K562 (cell line): ENCODE results near the gene LPGAT1. TPM values are rescaled to one million over a fixed set of nuclear protein-coding genes. Genes with fewer than 3 reads are reported as not detected.
A peak's percentile ranks its signal among the peaks of the same experiment; 100 is the strongest.

Experiments used
- ATAC-seq: fragments of 200-7000 bp; cut with Tn5 transposase; 3 replicates; pipeline ENCODE4 v1.9.1; 2020; ENCODE audit warnings: moderate library complexity
- BruUV-seq: library from RNA; stranded (reverse); fragments of 400-500 nt; replicated peaks from 2 replicates; lab custom pipeline; 2021; lab: Mats Ljungman, UMichigan
- CTCF ChIA-PET: fragments of 300-600 bp; formaldehyde crosslinking; extraction: SDS; loops from one replicate; lab custom pipeline; 2021; ENCODE audit warnings: low intra/inter-chr PET ratio; lab: Yijun Ruan, JAX
- POLR2A ChIA-PET: fragments of 300-600, 350-650 bp; sonication (Branson Sonifier 250); formaldehyde crosslinking; extraction: SDS; loops from one replicate; lab custom pipeline; 2021; ENCODE audit warnings: antibody characterized with exemption, inconsistent platforms; lab: Yijun Ruan, JAX
- DNase-seq, 4 experiments: peaks; one replicate each; pipeline versions ENCODE4 v3.0.0 to v3.0.0-alpha.2; 2011 to 2018; ENCODE audit warnings: low spot score in 3 of 4, mixed read lengths in 3 of 4; ENCODE audit errors: extremely low read depth in 1 of 4
- FAIRE-seq: peaks from 2 replicates; lab custom pipeline; 2011; peaks lifted over from hg19 to GRCh38; lab: Jason Lieb, UNC
- H2AFZ ChIP-seq: 2 replicates; pipeline ENCODE4 v1.6.0; 2011; ENCODE audit warnings: low read depth, low read length, control low read depth, inconsistent platforms
- H3K27ac ChIP-seq: fragments of 200-600 bp; 3 replicates; pipeline ENCODE4 v1.8.0; 2011; ENCODE audit warnings: low read depth, mild to moderate bottlenecking, control low read depth, inconsistent platforms, low read length, moderate library complexity, mixed read lengths; ENCODE audit errors: extremely low read depth
- H3K27me3 ChIP-seq, 2 experiments: fragments of 300-600 bp in 1 of 2; 2 replicates in 1 of 2; 3 replicates in 1 of 2; pipeline versions ENCODE4 v1.6.0 to v1.8.0; 2011; ENCODE audit warnings: inconsistent platforms in 2 of 2, low read length in 2 of 2, mild to moderate bottlenecking in 1 of 2, mixed read lengths in 1 of 2, moderate library complexity in 1 of 2; ENCODE audit not compliant: control insufficient read depth in 2 of 2, insufficient read depth in 2 of 2
- H3K36me3 ChIP-seq: fragments of 300-600 bp; 3 replicates; pipeline ENCODE4 v1.8.0; 2011; ENCODE audit warnings: mild to moderate bottlenecking, low read length, inconsistent platforms; ENCODE audit not compliant: control insufficient read depth, insufficient read depth
- H3K4me1 ChIP-seq, 2 experiments: fragments of 200-600 bp in 1 of 2; replicated peaks in 1 of 2; 2 replicates in 1 of 2; 3 replicates in 1 of 2; pipeline versions ENCODE4 v1.5.1 to v1.8.0; 2011; ENCODE audit warnings: inconsistent platforms in 2 of 2, low read length in 2 of 2, mild to moderate bottlenecking in 1 of 2, mixed read lengths in 1 of 2, moderate library complexity in 1 of 2; ENCODE audit not compliant: control insufficient read depth in 2 of 2, insufficient read depth in 2 of 2
- H3K4me2 ChIP-seq: 2 replicates; pipeline ENCODE4 v1.6.1; 2011; ENCODE audit warnings: low read length, control low read depth, inconsistent platforms, mixed read lengths; ENCODE audit not compliant: insufficient read depth
- H3K4me3 ChIP-seq: fragments of 200-600 bp; sonication (generic), shearing (Covaris generic); 2 replicates; pipeline ENCODE4 v1.5.1; 2016; ENCODE audit warnings: control low read depth, inconsistent platforms
- H3K79me2 ChIP-seq: fragments of 200-600 bp; 3 replicates; pipeline ENCODE4 v1.8.0; 2011; ENCODE audit warnings: low read length, inconsistent platforms; ENCODE audit not compliant: control insufficient read depth, insufficient read depth
- H3K9ac ChIP-seq, 2 experiments: 2 replicates each; pipeline versions ENCODE4 v1.6.0 to v1.6.1; 2011; ENCODE audit warnings: low read depth in 2 of 2, low read length in 2 of 2, control low read depth in 1 of 2, inconsistent platforms in 1 of 2, mild to moderate bottlenecking in 1 of 2, mixed read lengths in 1 of 2; ENCODE audit not compliant: insufficient read depth in 1 of 2
- H3K9me1 ChIP-seq: one replicate; pipeline ENCODE4 v1.6.0; 2011; ENCODE audit warnings: inconsistent platforms, mild to moderate bottlenecking, low read length, moderate library complexity; ENCODE audit not compliant: control insufficient read depth, insufficient read depth
- H3K9me3 ChIP-seq: replicated peaks from 2 replicates; pipeline ENCODE4 v1.5.1; 2011; ENCODE audit warnings: low read depth, low read length, inconsistent platforms; ENCODE audit not compliant: control insufficient read depth, insufficient read depth
- H4K20me1 ChIP-seq: replicated peaks from 2 replicates; pipeline ENCODE4 v1.6.1; 2011; ENCODE audit warnings: low read length, inconsistent platforms, mixed read lengths; ENCODE audit not compliant: control insufficient read depth, insufficient read depth
- ATF6 ChIP-seq: sonication (generic); formaldehyde crosslinking; IDR thresholded peaks from 2 replicates; pipeline ENCODE4 v1.4.0; 2020; ENCODE audit warnings: mild to moderate bottlenecking, missing genetic modification reagents
- BRD4 ChIP-seq: fragments of 200-600 bp; sonication (generic); IDR thresholded peaks from 2 replicates; pipeline ENCODE4 v1.6.1; 2017; ENCODE audit warnings: inconsistent platforms
- CHCHD3 ChIP-seq: fragments of 250-450 bp; sonication (Bioruptor Pico); IDR thresholded peaks from 2 replicates; pipeline ENCODE4 v2.1.2; 2022; ENCODE audit warnings: mild to moderate bottlenecking
- ETS2 ChIP-seq: IDR thresholded peaks from 2 replicates; pipeline ENCODE4 v1.6.1; 2016; ENCODE audit warnings: borderline replicate concordance, missing genetic modification characterization, mild to moderate bottlenecking, moderate library complexity, missing compliant biosample characterization; ENCODE audit not compliant: poor library complexity, severe bottlenecking
- IRF2 ChIP-seq: sonication (generic); formaldehyde crosslinking; IDR thresholded peaks from 2 replicates; pipeline ENCODE4 v1.8.1; 2022; ENCODE audit warnings: mild to moderate bottlenecking, missing genetic modification reagents
- MLX ChIP-seq, 2 experiments: fragments of 450-650 bp in 1 of 2; sonication (generic) in 1 of 2; formaldehyde crosslinking; conservative IDR thresholded peaks; 2 replicates each; pipeline versions ENCODE4 v1.4.0 to v1.8.1; 2020 to 2022; ENCODE audit warnings: mild to moderate bottlenecking in 1 of 2, missing genetic modification reagents in 1 of 2
- NCOA1 ChIP-seq: fragments of 450-650 bp; IDR thresholded peaks from 2 replicates; pipeline ENCODE4 v1.6.1; 2016; ENCODE audit warnings: low read depth
- PTTG1 ChIP-seq: fragments of 450-650 bp; IDR thresholded peaks from 2 replicates; pipeline ENCODE4 v1.6.1; 2016; ENCODE audit warnings: low read depth, mild to moderate bottlenecking, missing genetic modification characterization, missing compliant biosample characterization
- SMAD2 ChIP-seq: fragments of 150-350 bp; IDR thresholded peaks from 2 replicates; pipeline ENCODE4 v1.6.1; 2014; ENCODE audit warnings: low read depth, mild to moderate bottlenecking, low read length
- SRSF1 ChIP-seq: fragments of 200-400 bp; formaldehyde crosslinking; IDR thresholded peaks from 2 replicates; pipeline ENCODE4 v1.6.1; 2017; ENCODE audit warnings: mild to moderate bottlenecking, low read depth, low read length, moderate library complexity
- ZBTB26 ChIP-seq: fragments of 450-650 bp; formaldehyde crosslinking; IDR thresholded peaks from 2 replicates; pipeline ENCODE4 v1.4.0; 2022; ENCODE audit warnings: missing genetic modification characterization
- ZFP91 ChIP-seq: sonication (generic); formaldehyde crosslinking; IDR thresholded peaks from 2 replicates; pipeline ENCODE4 v1.8.0; 2022; ENCODE audit warnings: mild to moderate bottlenecking, missing genetic modification reagents
- ZNF277 ChIP-seq: fragments of 250-450 bp; sonication (Bioruptor Pico); IDR thresholded peaks from 2 replicates; pipeline ENCODE4 v1.8.0; 2022; ENCODE audit warnings: inconsistent platforms, mild to moderate bottlenecking, moderate library complexity, borderline replicate concordance
- WGBS: fragments of 100-300 bp; shearing (Covaris generic); methylation state at CpG from one replicate; pipeline ENCODE4 v1.1.6; 2016; ENCODE audit warnings: low coverage, mixed read lengths; ENCODE audit not compliant: insufficient coverage; ENCODE audit errors: missing lambda C conversion rate; 5-methylcytosine and 5-hydroxymethylcytosine counted together
- in situ Hi-C: fragments of 300-500 bp; cut with MboI; formaldehyde crosslinking; loops from 4 replicates; pipeline ENCODE4 v1.15.0; 2018; ENCODE audit warnings: inconsistent platforms, mixed read lengths
- intact Hi-C: fragments of 100-400 bp; cut with micrococcal nuclease; formaldehyde crosslinking; loops from 2 replicates; pipeline ENCODE4 v1.14.2; 2022
- polyA plus RNA-seq, 8 experiments: library from polyadenylated mRNA; depleted of rRNA in 4 of 8; stranded (reverse) in 5 of 8; unstranded in 3 of 8; fragments of >200 nt; fragmentation: Nextera tagmentation in 2 of 8; fragmentation: Illumina TruSeq in 1 of 8; extraction: Ambion mirVana in 2 of 8; extraction: Trizol in 1 of 8; gene quantifications; 2 replicates each; pipeline versions ENCODE4 v1.2.1 to v1.2.3, GENCODE V29; 2011 to 2014; ENCODE audit warnings: inconsistent platforms in 1 of 8, missing spikeins in 1 of 8
- total RNA-seq, 7 experiments: library from RNA; depleted of rRNA in 6 of 7; stranded (reverse); fragments of >200 nt in 6 of 7; fragmentation: Illumina TruSeq in 2 of 7; extraction: Trizol in 2 of 7; gene quantifications; 2 replicates each; pipeline versions ENCODE4 v1.2.1 to v1.2.3, GENCODE V29; 2011 to 2021; ENCODE audit warnings: low replicate concordance in 1 of 7

Gene LPGAT1
- total and polyA plus RNA-seq, 9 of the 15 experiments (the other 6 are each of a cell fraction or from before 2014, with no cell fraction given) = 5.7 to 31.4 (median 16.3) TPM

GRCh38 chr1:211735208-211736170 lies 95.1 kb downstream of the LPGAT1 start:
- H3K27ac ChIP-seq = no peak overlapping the region
- H3K9me1 ChIP-seq = no peaks in the 10 kb centered on the region
- peaks cover 15 to 31% of the 10 kb centered on the region in 2 experiments for H3K4me1 ChIP-seq
- H3K4me3 ChIP-seq = no peak overlapping the region
- H4K20me1 ChIP-seq = no peaks in the 10 kb centered on the region
- BruUV-seq = no TSS peak
- POLR2A ChIA-PET = interaction anchor here (0.9 to 4.3 kb wide), 5 partner anchors 8 to 63 kb away, joined by 3 to 35 read pairs (median 7); no protein-coding TSS in a partner anchor
- CTCF ChIA-PET = no interaction called here
- intact Hi-C loops = no loop called here
- H3K9me3 ChIP-seq = no peaks in the 10 kb centered on the region
- ATAC-seq (peak; percentile 70), DNase-seq (peak; percentile 64 to 72 (median 66)), FAIRE-seq (peak; percentile 89)
- peak overlapping the region; percentile 76 for H2AFZ ChIP-seq
- in situ Hi-C loops = no loop called here
- H3K4me2 ChIP-seq = peak overlapping the region; percentile 56
- peak overlapping the region in 1 of 2 experiments; percentile 38; a peak in 1 of 4 replicates for H3K9ac ChIP-seq
- 29% methylated on average over 22 of the region's 22 CpGs for WGBS
- no peaks in the 10 kb centered on the region for H3K27me3 ChIP-seq
- H3K79me2 ChIP-seq = no peaks in the 10 kb centered on the region
- H3K36me3 ChIP-seq = no peaks in the 10 kb centered on the region
- TF ChIP-seq BRD4 (no peak), PTTG1 (tag) (no peak), SMAD2 (no peak), ZBTB26 (no peak), ZFP91 (CRISPR knock-in tag) (no peak), CHCHD3 (CRISPR knock-in tag) (no peak), SRSF1 (no peak), ETS2 (no peak), ZNF277 (CRISPR knock-in tag) (no peak), NCOA1 (no peak), ATF6 (no peak), MLX (CRISPR knock-in tag; conservative IDR thresholded peaks at IDR 0.05) (no peak), IRF2 (no peak)
